Activated T-helper 1 cell treated with Interleukin-2 at 50 U/mL for 16 hours (primary cell): Measurements from ENCODE around the gene EXOC2.
"Not testable (repeated sequence)": the region's sequence is repeated elsewhere in the genome, so short reads cannot be mapped to it uniquely, and the experiment has no call there.

Experiments used
- DNase-seq: peaks from one replicate; pipeline ENCODE4 v3.0.0-alpha.2; 2020; ENCODE audit warnings: low read depth

The EXOC2 gene

DNA sequence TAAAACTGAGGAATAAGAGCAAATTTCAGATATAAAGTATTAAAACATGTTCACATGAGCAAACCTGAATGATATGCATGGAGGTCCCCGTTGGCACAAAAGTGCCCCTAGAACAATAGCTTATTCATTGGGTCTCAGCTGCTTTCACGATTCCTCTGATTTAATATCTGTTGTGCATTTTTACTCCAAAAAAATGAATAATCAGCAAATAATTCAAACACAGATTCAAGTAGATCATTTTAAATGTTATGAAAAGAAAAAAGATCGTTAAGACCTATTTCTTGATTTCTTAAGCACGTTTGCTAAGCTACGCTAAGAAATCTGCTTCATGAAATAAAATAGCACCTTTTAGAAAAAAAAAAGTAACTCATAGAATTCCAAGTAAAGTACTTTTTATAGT is 57.7 kb downstream of the EXOC2 start:
- DNase-seq: no peak

DNA sequence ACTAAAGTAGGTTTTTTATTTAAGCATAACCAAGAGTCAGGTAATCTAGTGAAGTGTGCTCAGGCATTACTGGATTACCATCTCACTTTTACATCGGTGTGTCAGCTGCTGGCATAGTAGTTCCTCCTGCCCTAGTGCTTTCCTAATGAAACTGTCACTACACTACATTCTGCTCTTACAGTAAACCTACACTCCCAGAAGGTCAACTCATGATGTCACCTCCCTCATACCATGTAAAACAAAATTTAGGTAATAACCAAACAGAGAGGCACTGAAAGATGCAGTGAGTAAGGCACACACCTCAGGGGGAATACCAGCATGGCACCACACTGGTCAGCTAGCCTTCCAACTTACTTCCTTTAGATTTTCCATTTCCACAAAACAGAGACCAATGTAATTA is 59.3 kb downstream of the EXOC2 start:
- no peak for DNase-seq

GRCh38 chr6:628766-629165 is 64.2 kb downstream of the EXOC2 start:
- DNase-seq: no peak

DNA sequence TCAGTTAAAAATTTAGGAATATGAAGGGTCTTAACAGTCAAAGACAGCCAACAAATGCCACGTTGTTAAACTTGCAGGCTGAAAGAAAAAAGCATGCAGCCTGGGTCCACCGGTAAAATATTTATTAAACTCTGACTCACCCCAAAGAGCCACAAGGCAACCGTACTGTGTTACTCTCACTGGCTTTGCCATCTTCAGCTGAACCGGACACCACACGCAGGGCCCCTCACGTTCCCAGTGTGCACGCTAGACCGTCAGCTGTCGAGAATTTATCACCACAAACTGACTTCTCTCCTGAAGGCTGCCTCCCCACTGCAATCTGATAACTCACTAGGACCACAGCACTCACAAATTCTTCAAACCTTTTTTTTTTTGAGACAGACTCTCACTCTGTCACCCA is 66.7 kb downstream of the EXOC2 start:
- no peak for DNase-seq

DNA sequence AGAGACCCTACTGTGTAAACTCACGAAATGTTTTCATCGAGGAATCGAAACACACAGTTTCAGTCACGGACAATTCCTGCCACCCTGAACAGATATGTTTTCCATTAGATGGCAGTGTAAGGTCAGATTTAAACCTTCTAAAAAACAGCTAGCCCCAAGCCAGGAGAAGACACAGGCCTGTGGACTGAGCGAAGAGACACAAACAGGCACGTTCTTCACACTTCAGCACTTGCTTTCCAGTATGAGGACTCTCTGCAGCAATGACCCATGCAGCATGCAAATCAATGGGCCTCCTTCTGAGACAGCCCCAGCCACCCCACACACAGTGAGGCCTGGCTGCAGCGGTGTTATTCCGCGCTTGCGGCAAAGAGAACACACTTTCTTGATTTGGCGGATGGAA is 68.0 kb downstream of the EXOC2 start:
- no peak for DNase-seq

DNA sequence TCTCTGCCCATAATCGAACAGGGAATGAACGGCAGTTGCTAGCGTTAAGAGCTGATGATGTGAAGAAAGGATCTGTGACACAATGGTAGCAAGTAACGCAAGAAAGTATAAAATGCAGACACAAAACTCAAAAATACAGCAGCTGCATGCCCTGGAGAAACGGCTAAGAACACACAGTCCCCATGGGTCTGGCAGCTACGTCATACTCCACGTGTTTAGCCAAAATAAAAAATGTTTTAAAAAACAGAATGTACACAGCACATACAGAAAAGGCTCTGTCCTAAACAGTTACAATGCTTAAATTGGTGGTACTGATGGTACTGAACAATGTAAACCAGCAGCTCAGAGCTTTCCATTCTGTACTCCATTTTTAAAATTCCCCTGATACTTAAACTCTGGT is 70.5 kb downstream of the EXOC2 start:
- no peak for DNase-seq

- no peak for DNase-seq
Observed at GRCh38 chr6:621931-622330, 71.0 kb downstream of the EXOC2 start.

DNA sequence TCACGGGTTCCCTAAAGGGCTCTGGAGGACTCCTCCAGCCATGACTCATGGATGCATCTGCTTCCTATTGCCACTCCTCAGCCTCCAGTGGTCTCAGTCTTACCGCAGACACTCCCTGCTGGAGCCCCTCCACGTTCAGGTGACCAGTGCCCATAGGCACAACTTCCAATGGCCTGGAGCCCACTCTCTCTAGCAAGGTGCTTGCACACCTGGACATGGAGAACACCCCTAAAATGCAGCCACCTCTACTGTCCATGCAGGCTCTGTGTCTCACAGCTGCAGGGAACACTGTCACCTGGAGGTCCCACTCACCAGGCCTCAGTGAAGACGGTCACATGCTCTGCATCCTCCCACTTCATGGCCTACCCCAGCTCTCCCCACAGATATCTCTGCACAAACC is 72.0 kb downstream of the EXOC2 start:
- DNase-seq: no peak

DNA sequence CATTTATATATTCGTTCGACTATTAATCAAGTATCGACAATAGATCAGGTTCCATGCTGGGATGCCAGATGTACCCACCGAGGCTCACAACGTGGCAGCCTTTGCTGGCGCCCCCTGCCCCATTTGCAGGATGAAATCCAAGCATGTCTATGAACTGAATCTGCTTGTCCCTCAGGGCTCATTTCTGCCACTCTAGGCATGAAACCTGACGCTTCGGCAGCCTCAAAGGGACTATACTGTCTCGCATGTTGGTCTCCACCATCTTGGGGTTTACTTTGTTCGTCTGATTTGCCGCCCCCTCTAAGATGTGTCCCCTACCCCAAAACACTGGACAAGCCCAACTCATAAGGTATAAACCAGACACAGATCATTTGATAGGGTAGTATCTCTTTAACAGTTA is 72.8 kb downstream of the EXOC2 start:
- DNase-seq: no peak

DNA sequence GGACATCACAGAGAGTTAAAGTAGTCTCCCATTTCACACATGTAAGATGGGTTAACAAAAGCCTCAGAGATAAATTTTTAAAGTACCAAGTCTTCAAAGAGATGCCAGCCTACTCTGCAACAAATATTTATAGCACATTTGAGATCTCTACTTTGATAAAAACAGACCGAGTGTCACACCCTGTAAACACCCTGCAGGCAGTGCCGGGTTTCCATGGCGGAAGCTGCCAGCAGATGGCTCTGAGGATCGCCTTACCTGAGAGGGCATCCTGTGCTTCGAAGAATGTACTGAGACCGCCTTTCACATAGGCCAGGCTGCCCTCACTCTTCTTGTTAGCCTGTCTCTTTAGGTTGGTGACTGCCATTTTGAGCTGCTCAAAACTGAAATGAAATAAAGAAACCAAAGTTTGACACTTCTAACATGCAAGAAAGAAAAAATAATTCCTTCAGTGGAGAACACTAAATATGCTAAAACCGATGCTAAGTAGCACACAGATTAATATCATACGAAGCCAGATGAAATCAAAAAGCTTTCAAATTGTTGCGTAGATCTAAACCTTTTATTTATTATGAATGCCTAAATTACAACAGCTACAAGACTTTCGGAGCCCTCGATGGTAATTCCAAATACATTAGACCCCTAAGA is 75.4 kb downstream of the EXOC2 start:
- no peak for DNase-seq

GRCh38 chr6:613981-614380 is 79.0 kb downstream of the EXOC2 start:
- no peak for DNase-seq

DNA sequence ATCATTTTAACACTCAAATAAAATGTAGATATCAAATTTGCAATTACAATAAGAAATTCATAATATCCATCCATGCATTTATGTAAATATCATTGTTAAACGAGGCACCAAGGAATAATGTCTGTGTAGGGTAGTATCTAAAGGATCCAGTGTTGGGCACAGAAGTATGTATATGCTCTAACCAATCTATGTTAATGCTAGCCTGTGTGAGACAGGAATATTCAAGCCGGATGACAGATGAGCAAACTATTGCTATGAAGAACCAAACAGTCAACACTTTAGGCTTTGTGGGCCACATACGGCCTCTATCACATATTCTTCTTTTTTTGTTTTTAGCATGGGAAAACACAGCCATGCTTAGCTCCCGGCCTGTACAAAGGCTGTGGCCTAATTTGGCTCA is 81.0 kb downstream of the EXOC2 start:
- DNase-seq: no peak

DNA sequence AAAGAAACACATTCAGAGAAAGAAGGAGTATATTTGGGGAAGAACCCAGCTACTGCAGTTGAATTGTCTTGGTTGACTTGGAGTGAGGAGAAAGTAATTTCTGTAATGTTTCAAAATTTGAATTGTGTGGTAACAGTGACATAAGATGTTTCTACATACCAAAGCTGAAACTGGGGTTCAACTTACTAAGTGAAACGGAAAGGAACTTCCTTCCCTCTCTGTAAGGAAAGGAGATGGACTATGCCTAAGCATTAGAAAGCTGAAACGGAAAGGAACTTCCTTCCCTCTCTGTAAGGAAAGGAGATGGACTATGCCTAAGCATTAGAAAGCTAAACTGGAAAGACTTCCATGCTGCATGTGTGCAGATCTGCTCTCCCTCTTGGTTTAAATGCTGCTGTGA is 82.1 kb downstream of the EXOC2 start:
- DNase-seq: no peak

DNA sequence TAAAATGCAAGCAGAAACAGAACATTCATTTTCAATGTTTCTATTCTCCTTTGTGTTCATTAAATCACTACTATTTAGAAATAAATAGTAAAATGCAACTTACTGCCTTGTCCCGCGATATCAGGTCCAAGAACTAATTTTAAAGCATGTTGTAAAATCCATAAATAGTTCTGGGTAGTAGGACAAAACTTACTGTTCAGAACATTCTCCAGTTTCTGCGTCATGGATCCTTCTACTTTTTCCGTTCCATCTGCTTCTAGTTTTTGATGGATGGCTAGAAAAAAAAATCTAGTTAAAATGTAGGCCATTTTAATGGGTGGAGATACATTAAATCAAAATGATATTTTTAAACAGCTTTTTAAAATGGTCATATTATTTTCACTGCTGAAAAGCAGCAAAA is 83.0 kb downstream of the EXOC2 start:
- DNase-seq: no peak

DNA sequence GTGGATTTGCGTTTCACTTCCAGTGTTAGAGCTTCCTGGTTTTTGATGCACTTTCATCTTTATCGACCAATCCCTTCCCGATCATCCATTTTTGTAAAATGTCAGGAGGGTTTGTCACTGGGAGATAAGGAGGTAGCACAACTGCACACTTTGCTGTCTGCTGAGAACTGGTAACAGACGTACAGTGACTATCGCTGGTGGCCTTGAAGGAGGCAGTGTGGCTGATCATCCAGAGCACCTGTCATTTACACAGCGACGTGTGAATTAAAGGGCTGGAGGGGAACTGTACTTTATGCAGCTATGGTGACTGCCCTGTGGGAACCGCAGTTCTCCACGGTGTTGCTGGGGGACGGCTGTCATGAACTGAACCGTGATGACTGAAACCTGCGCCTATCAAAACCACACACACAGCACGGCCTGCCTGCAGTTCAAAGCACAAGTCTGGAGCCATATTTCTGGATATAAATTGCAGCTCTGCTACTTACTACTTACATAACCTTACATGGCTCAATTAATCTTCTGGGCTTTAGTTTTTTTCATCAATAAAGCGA is 86.0 kb downstream of the EXOC2 start:
- DNase-seq: no peak

DNA sequence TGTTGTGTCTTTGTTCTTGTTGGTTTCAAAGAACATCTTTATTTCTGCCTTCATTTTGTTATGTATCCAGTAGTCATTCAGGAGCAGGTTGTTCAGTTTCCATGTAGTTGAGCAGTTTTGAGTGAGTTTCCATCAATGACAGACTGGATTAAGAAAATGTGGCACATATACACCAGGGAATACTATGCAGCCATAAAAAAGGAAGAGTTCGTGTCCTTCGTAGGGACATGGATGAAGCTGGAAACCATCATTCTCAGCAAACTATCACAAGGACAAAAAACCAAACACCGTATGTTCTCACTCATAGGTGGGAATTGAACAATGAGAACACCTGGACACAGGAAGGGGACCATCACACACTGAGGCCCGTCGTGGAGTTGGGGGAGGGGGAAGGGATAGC is 87.0 kb downstream of the EXOC2 start:
- not testable (repeated sequence) for DNase-seq

DNA sequence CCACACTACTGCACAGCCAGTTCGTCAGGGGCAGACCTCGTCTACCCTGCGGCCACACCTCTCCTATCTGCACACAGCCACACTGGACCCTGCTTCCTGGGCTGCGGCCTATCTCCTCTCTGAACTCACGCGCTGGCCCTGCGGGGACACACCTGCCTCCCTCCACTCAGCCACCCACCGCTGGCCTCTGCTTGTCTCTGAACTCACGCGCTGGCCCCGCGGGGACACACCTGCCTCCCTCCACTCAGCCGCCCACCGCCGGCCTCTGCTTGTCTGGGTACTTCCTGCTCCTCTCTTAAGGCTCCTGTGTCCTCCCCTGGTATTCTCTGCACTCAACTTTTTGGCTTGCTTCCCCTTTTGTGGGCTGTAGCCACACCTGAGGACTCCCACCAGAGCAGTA is 88.4 kb downstream of the EXOC2 start:
- DNase-seq: no peak

DNA sequence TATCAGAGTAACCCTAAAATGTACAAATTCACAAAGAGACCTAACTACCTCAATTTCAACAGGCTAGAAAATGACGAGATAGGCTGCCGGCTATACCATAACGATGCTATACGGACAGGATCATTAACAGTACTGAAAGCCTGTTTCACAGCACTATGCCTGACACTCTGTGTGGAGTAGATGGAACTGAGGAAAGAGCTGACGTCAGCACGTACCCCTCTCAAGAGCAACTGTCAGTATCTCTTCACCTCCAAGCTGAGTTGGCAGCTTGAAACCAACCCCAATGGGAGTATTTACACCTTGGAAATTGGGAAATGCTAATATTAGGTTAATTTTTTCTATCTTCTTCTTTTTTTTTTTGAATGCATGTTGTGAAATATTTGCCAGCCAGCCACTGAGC is 89.7 kb downstream of the EXOC2 start:
- DNase-seq: no peak

DNA sequence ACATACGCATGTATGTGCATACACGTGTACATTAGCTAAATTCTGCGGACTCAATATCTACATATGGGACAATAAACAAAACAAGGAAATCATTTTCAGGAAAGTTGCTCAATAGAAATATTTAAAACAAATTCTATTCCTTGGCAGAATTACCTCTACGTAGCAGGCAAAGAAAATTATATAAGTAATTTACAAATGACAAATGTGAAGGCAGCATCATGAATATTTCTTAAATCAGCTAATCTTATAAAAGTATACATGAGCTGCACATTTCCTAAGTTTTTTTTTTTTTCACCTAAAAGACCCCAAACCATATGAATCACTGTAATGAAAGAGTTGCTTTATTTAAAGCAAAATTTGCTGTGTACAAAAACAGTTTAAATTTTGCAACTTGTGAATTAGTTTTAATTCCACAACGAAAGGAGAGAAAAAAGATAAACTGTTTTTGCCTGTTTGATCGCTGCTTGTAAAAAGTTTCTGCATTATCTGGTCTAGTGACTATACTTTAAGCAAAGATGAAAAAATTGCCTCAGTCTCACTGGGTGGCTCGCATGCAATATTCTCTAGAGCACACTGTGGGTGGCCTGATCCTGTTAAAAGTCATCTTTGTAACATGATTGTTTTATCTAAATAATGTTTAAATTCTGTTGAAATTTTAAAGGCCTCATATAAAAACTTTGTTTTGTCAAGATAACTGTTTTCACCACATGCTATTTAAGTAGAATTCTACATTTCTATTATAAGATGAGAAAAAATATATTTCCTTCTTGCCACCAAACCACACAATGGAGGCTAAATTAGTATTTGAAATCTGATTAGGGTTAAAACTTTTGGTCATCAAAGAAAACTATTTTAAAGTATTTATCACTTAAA is 93.1 kb downstream of the EXOC2 start:
- DNase-seq: no peak

GRCh38 chr6:593907-594212 is 99.1 kb downstream of the EXOC2 start:
- no peak for DNase-seq

DNA sequence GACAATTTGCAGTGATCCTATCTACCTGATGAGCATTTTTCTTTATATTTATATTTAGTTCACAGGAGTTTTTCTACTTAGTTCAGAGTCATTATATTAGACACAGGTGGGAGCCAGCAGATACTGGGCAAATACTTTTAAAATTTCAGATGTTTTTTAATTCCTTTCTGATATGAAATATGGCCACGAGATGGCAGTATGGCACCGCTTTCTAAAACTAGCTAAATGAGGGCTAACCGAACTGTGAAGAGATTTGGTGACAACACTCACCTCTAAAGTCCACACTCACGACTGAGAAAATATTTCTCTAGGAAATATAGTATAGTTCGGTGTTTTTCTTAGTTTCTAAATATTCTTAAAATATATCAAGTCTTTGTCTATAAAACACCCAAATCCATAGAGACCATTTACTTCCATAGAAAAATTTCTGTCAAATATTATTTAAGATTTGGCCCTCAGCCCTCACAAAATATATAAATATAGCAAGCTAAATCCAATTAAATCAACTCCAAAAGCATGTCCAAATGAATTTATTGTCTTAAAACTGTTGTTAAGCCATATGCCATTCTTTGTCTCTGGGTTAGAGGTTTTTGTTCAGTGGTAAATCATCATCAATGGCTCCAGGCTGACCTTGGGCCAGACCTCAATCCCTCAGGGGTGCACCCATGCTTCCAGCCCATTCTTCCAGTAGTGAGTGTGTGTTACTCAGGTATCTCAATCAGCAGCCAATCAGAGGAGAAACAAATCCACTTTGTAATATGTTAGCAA is 99.6 kb downstream of the EXOC2 start:
- DNase-seq: peak; percentile 20

- DNase-seq: no peak
Observed at GRCh38 chr6:589090-589489, 103.8 kb downstream of the EXOC2 start.

GRCh38 chr6:586553-586952 is 106.4 kb downstream of the EXOC2 start:
- DNase-seq: no peak
